Subcutaneous abdominal adipose tissue (tissue), 5 donors: ENCODE data around the gene MUC7.
"Not testable (repeated sequence)": the region's sequence is repeated elsewhere in the genome, so short reads cannot be mapped to it uniquely, and the experiment has no call there.

ENCODE experiments used
- H3K27ac ChIP-seq: one replicate; pipeline ENCODE4 v1.7.0; 2013; ENCODE audit warnings: low read depth, mild to moderate bottlenecking, inconsistent platforms, low read length, moderate library complexity
- H3K27me3 ChIP-seq, 5 donors: one replicate each; pipeline ENCODE4 v1.7.0; 2013; ENCODE audit warnings: low read length in 5 of 5, inconsistent platforms in 1 of 5; ENCODE audit not compliant: control insufficient read depth in 5 of 5, insufficient read depth in 4 of 5
- H3K36me3 ChIP-seq, 5 donors: one replicate each; pipeline ENCODE4 v1.7.0; 2013; ENCODE audit warnings: low read length in 5 of 5; ENCODE audit not compliant: control insufficient read depth in 5 of 5, insufficient read depth in 5 of 5
- H3K4me1 ChIP-seq, 5 donors: one replicate each; pipeline ENCODE4 v1.7.0; 2013; ENCODE audit warnings: low read length in 5 of 5, mild to moderate bottlenecking in 3 of 5, moderate library complexity in 1 of 5; ENCODE audit not compliant: control insufficient read depth in 5 of 5, insufficient read depth in 5 of 5
- H3K4me3 ChIP-seq, 5 donors: one replicate each; pipeline ENCODE4 v1.7.0; 2013; ENCODE audit warnings: low read length in 5 of 5, low read depth in 1 of 5
- H3K9ac ChIP-seq, 5 donors: one replicate each; pipeline ENCODE4 v1.7.0; 2013; ENCODE audit warnings: low read length in 5 of 5, mild to moderate bottlenecking in 4 of 5, moderate library complexity in 3 of 5
- H3K9me3 ChIP-seq, 5 donors: one replicate each; pipeline ENCODE4 v1.7.0; 2013; ENCODE audit warnings: low read length in 5 of 5; ENCODE audit not compliant: control insufficient read depth in 5 of 5
- donor health status: healthy.
- donor health status: healthy.
- donor health status: healthy.
- donor health status: healthy.
- donor health status: healthy.

The MUC7 gene

GRCh38 chr4:70496231-70496630 lies 24.2 kb downstream of the MUC7 start:
- H3K9me3 ChIP-seq, result no peaks in the 10 kb centered on the region
- H3K27me3 ChIP-seq, result no peaks in the 10 kb centered on the region
- H3K4me1 ChIP-seq, result no peaks in the 10 kb centered on the region
- H3K9ac ChIP-seq, result no peak overlapping the region
- no peaks in the 10 kb centered on the region for H3K36me3 ChIP-seq
- no peak overlapping the region for H3K27ac ChIP-seq
- H3K4me3 ChIP-seq, result no peak overlapping the region

DNA sequence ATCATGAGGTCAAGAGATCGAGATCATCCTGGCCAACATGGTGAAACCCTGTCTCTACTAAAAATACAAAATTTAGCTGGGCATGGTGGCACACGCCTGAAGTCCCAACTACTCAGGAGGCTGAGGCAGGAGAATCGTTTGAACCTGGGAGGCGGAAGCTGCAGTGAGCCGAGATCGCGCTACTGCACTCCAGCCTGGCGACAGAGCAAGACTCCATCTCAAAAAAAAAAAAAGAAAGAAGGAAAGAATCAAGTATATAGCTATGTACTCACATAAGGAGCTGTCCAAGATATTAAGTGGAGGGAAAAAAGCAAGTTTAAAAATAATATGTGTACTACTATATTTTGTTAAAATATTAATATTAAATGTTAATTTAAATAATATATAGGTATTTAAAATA lies 29.8 kb downstream of the MUC7 start:
- H3K27me3 ChIP-seq, H3K9me3 ChIP-seq, H3K36me3 ChIP-seq, H3K4me3 ChIP-seq, H3K9ac ChIP-seq, H3K27ac ChIP-seq, H3K4me1 ChIP-seq: not testable (repeated sequence)

DNA sequence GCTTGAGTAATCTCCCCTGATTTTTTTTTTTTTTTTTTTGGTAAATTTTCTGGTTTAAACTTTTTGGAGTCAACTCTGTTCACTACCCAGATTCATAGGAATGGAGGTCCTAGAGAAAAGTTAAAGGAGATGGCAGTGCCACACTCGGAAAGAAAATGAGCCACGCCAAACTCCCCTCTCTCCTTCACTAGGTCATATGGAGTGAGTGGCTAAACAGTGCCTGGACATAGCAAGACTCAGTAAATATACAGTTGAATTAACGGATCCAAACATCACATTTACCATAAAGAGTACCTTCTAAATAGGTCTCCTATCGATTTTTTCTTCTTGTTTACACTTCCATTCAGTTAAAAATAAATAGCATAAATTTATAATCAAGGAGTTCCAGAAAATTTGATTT lies 32.7 kb downstream of the MUC7 start:
- H3K4me1 ChIP-seq, result no peaks in the 10 kb centered on the region
- no peak overlapping the region for H3K4me3 ChIP-seq
- H3K27me3 ChIP-seq, result peaks cover 0 to 4% (median 0%) of the 10 kb centered on the region in 5 donors
- H3K36me3 ChIP-seq, result no peaks in the 10 kb centered on the region
- no peak overlapping the region for H3K27ac ChIP-seq
- no peak overlapping the region for H3K9ac ChIP-seq
- no peaks in the 10 kb centered on the region for H3K9me3 ChIP-seq

GRCh38 chr4:70505151-70505748 lies 33.3 kb downstream of the MUC7 start:
- H3K9me3 ChIP-seq, result no peaks in the 10 kb centered on the region
- peaks cover 0 to 4% (median 0%) of the 10 kb centered on the region in 5 donors for H3K27me3 ChIP-seq
- H3K4me1 ChIP-seq, result no peaks in the 10 kb centered on the region
- no peak overlapping the region for H3K9ac ChIP-seq
- H3K27ac ChIP-seq, result no peak overlapping the region
- no peaks in the 10 kb centered on the region for H3K36me3 ChIP-seq
- H3K4me3 ChIP-seq, result no peak overlapping the region

- Histone ChIP-seq H3K4me1 (no peaks in the 10 kb centered on the region), H3K4me3 (no peak overlapping the region), H3K36me3 (no peaks in the 10 kb centered on the region), H3K9ac (no peak overlapping the region), H3K27ac (no peak overlapping the region), H3K9me3 (no peaks in the 10 kb centered on the region), H3K27me3 (peaks cover 0 to 4% (median 0%) of the 10 kb centered on the region in 5 donors)
These were observed 36.8 kb downstream of the MUC7 start for GRCh38 chr4:70508801-70509200.

DNA sequence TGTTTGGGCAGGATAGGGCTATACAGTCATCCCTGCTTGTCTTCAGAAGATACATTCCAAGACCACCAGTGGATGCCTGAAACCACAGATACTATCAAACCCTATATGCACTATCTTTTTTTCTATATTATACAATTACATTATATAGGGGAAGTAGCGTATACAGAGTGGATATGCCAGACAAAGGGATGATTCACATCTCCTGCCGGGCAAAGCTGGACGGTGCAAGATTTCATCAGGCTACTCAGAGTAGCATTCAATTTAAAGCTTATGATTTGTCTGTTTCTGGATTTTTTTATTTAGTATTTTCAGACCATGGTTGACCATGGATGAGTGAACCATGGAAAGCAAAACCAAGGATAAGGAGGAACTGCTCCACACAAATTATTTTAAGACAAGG lies 39.4 kb downstream of the MUC7 start:
- Histone ChIP-seq H3K36me3 (no peaks in the 10 kb centered on the region), H3K4me1 (no peaks in the 10 kb centered on the region), H3K27ac (no peak overlapping the region), H3K27me3 (peaks cover 0 to 4% (median 2%) of the 10 kb centered on the region in 5 donors), H3K9me3 (no peaks in the 10 kb centered on the region), H3K4me3 (no peak overlapping the region), H3K9ac (no peak overlapping the region)

- Histone ChIP-seq H3K27me3 (peaks cover 0 to 3% (median 0%) of the 10 kb centered on the region in 5 donors), H3K9ac (no peak overlapping the region), H3K4me3 (no peak overlapping the region), H3K36me3 (no peaks in the 10 kb centered on the region), H3K9me3 (no peaks in the 10 kb centered on the region), H3K27ac (no peak overlapping the region), H3K4me1 (no peaks in the 10 kb centered on the region)
These were observed 43.6 kb downstream of the MUC7 start for GRCh38 chr4:70515367-70516250.

DNA sequence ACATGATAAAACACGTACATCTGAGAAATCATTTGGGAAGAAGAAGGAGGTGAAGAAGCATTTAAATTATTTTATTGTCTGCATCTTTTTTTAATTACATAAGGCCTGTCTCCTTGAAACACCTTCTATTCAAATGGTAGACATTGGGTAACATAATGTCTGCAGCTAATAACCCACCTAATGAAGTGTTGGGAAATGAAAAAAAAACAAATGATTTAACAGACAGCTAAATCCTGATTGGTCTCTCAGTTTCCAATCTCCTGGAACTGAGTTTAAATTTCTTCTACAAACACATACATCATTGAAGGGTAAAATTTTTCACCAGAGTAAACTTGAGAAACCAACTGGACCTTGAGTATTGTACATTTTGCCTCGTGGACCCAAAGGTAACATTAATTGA lies 46.3 kb downstream of the MUC7 start, which contains the start of gene AMTN:
Gene AMTN (plus strand): TSS at position 301 of the 400 bp plus-strand sequence. CDS start 209 bp downstream, outside the sequence.
- no peak within 1 kb of the TSS for H3K27ac ChIP-seq
- H3K9ac ChIP-seq, result no peak within 1 kb of the TSS
- H3K4me3 ChIP-seq, result no peak within 1 kb of the TSS
- no peaks in the 10 kb centered on the region for H3K36me3 ChIP-seq
- peaks cover 0 to 3% (median 0%) of the 10 kb centered on the region in 5 donors for H3K27me3 ChIP-seq
- no peaks in the 10 kb centered on the region for H3K4me1 ChIP-seq
- H3K9me3 ChIP-seq, result no peaks in the 10 kb centered on the region

DNA sequence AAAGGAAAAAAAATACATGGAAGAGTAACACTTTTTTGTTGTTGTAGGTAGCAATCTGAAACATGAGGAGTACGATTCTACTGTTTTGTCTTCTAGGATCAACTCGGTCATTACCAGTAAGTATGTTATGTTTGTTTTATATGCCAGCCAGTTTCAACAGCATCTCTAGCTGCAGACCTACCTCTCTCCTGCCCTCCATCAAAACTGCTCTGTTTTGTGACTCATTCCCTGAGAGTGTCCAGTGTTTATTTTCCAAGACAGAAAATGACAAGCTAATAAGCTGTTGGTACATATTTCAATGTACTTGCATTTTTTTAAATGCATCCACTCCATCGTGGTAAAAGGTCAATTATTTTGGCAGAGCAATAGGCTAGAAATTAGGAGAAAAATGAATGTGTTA lies 46.7 kb downstream of the MUC7 start:
- Histone ChIP-seq H3K4me3 (no peak overlapping the region), H3K9me3 (no peaks in the 10 kb centered on the region), H3K36me3 (no peaks in the 10 kb centered on the region), H3K4me1 (no peaks in the 10 kb centered on the region), H3K27ac (no peak overlapping the region), H3K9ac (no peak overlapping the region), H3K27me3 (peaks cover 0 to 3% (median 0%) of the 10 kb centered on the region in 5 donors)

GRCh38 chr4:70522626-70523025 lies 50.6 kb downstream of the MUC7 start:
- H3K9me3 ChIP-seq, result no peaks in the 10 kb centered on the region
- no peaks in the 10 kb centered on the region for H3K27me3 ChIP-seq
- H3K9ac ChIP-seq, result no peak overlapping the region
- H3K4me1 ChIP-seq, result no peaks in the 10 kb centered on the region
- H3K4me3 ChIP-seq, result no peak overlapping the region
- no peaks in the 10 kb centered on the region for H3K36me3 ChIP-seq
- no peak overlapping the region for H3K27ac ChIP-seq
